Coronary artery (tissue), 2 donors: Measurements from ENCODE around the gene NACAD.
A peak's percentile ranks its signal among the peaks of the same experiment; 100 is the strongest.
"Not testable (repeated sequence)": the region's sequence is repeated elsewhere in the genome, so short reads cannot be mapped to it uniquely, and the experiment has no call there.

Experiments used
- DNase-seq: peaks from one replicate; pipeline ENCODE4 v3.0.0-alpha.2; 2017; ENCODE audit warnings: low spot score
- H3K27ac ChIP-seq, 2 donors: fragments of 200-600 bp; sonication (generic); one replicate each; pipeline ENCODE4 v1.5.1; 2016 to 2019
- H3K4me3 ChIP-seq: fragments of 200-600 bp; sonication (generic); 2 replicates; pipeline ENCODE4 v1.5.1; 2016; ENCODE audit warnings: mild to moderate bottlenecking, moderate library complexity
- TF ChIP-seq, protein P1 (sequence below): fragments of 200-600 bp; sonication (generic); IDR thresholded peaks from one replicate; pipeline ENCODE4 v1.5.1; 2019; ENCODE audit warnings: antibody characterized with exemption

NACAD gene

DNA sequence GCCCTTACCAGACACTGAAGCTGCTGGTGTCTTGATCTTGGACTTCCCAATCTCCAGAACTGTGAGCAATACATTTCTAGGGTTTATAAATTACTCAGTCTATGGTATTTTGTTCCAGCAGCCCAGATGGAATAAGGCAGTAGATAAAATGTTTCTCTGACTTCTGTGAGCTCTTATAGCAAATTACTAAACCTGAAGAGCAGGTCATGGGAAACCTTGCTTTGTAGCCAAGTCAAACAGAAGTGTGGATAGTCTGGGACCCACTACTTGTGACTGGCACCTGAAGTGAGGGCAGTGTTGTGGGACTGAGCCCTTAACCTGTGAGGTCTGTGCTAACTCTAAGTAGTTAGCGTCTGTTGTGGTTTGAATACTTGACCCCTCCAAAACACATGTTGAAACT lies 27.3 kb upstream of the NACAD start:
- Histone ChIP-seq H3K4me3 (no peak overlapping the region), H3K27ac (no peak overlapping the region)
- no peak for DNase-seq
- TF ChIP-seq, protein P1, sequence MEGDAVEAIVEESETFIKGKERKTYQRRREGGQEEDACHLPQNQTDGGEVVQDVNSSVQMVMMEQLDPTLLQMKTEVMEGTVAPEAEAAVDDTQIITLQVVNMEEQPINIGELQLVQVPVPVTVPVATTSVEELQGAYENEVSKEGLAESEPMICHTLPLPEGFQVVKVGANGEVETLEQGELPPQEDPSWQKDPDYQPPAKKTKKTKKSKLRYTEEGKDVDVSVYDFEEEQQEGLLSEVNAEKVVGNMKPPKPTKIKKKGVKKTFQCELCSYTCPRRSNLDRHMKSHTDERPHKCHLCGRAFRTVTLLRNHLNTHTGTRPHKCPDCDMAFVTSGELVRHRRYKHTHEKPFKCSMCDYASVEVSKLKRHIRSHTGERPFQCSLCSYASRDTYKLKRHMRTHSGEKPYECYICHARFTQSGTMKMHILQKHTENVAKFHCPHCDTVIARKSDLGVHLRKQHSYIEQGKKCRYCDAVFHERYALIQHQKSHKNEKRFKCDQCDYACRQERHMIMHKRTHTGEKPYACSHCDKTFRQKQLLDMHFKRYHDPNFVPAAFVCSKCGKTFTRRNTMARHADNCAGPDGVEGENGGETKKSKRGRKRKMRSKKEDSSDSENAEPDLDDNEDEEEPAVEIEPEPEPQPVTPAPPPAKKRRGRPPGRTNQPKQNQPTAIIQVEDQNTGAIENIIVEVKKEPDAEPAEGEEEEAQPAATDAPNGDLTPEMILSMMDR: no peak

DNA sequence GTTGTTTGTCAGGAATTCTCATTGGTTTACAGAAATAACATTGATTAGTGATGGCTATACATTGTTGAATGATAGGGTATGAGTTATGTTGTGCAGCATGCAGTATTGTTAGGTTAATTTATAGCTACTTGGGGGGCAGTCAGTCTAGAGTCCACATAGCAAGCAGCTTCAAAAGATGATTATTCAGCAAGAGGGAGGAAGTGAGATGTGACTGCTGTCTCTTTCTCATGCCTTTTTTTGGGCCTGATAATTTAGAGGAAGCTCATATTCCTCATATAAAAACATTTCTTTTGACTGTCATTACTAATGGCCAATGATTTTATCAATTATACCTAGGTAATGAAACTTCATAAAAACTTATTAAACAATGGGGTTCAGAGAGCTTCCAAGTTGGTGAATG lies 26.2 kb upstream of the NACAD start:
- DNase-seq: no peak
- Histone ChIP-seq H3K4me3 (no peak overlapping the region), H3K27ac (no peak overlapping the region)
- TF ChIP-seq, protein P1: no peak

DNA sequence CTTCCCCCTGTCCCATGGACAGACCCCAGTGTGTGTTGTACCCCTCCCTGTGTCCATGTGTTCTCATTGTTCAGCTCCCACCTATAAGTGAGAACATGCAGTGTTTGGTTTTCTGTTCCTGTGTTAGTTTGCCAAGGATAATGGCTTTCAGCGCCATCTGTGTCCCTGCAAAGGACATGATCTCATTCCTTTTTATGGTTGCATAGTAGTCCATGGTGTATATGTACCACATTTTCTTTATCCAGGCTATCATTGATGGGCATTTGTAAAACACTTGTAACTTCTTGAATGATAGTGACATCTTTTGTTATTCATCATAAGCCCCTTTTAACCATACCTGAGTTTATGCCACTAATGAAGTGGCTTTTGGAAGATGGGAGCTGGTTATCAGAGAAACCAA lies 25.5 kb upstream of the NACAD start:
- not testable (repeated sequence) for H3K4me3 ChIP-seq, H3K27ac ChIP-seq, DNase-seq

DNA sequence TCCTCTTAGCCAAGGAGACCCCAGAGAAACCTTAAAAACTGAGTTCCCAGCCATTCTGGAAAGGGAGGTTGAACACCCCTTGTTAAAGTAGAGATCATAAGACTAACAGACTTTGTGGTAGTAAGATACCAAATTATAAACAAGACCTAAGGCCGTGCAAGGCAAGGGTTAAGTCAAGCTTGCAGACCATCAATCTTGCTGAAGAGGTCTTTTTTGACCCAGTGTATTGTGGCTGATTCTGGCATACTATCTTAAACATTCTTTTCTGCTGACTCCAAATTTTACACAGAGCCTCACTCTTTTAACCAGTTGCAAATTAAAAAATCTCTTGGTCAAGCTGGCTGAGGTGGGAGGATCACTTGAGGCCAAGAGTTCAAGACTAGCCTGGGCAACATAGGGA lies 23.9 kb upstream of the NACAD start:
- Histone ChIP-seq H3K4me3 (no peak overlapping the region), H3K27ac (no peak overlapping the region)
- TF ChIP-seq, protein P1: no peak
- no peak for DNase-seq

DNA sequence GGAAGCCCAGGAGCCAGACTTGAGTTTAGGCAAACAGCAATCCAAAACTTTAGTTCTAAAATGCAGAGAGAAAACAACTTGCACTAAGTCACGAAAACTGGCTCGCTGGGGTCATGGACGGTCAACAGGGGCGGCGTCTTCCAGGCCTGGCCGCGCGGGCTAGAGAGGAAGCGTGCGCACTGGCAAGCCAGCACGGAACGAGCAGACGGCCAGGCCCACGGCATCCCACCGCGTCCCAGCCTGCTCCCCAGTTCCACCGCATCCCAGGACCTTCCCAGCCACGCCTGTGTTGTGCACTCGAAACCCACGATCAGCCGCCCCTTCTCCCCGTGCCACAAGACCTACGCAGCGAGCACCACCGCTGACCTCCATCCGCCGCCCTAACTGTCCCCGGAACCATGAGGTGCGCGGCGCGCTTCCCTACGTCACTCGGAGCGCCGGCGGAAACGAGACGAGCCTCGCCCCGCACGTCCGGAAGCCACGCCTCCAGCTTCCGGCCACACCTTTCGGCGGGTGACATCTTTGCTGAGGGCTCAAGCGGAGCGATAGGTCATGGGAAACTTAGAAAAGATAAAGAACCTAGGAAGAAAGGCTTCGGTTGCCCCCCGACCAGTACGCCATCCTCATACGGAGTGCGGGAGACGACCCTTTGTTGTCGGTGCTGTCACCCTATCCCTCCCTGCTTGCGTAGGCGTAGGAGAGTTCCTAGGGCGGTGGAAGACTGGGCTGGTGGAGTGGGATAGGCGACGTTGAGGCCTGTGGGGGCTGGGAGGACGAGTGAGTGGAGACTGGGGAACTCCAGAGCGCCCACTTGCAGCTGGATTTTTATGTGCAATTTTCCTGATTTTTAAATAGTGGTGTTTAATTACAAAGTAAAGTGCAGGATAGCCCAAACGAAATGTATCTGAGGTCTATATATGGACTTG lies 22.8 kb upstream of the NACAD start, which contains the start of gene TBRG4:
Gene TBRG4 (minus strand): TSS at position 400 of the 926 bp plus-strand sequence. CDS start 2,460 bp downstream, outside the sequence.
- TF ChIP-seq, protein P1: no peak
- peak within 1 kb of the TSS; percentile 89 for H3K4me3 ChIP-seq
- H3K27ac ChIP-seq: peak within 1 kb of the TSS; percentile 87 to 90
- DNase-seq: peak; percentile 95

DNA sequence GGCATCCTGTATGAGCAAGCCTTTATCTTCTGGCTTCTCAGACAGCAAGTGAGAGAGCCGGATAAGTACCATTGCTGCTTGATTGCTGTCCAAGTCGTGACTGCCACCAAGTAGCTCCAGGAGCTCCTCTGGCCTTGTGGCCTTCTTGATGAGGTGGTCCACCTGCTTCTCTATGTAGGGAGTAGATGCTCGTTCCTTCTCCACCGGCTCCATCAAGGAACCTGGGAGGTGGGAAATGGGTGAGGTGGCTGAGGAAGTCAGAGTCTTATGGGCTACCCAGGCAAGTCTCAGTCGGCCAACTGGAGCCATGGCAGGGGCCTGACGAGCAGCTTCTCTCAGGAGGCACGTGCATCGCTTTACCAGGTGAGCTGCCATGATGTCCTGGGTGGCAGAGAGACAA lies 20.1 kb upstream of the NACAD start:
- Histone ChIP-seq H3K27ac (no peak overlapping the region), H3K4me3 (no peak overlapping the region)
- TF ChIP-seq, protein P1: no peak
- DNase-seq: peak; percentile 64

DNA sequence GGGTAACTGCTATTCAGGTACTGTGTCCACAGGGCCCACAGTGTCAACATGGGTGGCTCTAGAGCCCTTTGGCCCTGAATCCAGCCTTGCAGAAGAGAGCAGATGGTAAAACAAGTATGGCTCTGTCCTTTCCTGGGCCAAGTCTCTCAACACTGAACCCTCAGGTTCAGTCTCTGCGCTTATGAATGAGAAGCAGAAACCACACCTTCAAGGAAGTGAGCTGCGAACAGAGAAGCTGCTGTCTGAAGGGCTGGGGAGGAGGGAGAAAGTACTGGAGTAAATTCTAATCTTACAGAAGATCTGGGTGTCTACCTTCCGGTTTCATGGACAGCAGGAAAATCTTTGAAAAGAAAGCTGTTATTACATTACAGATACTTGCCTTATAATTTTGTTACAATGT lies 18.6 kb upstream of the NACAD start:
- DNase-seq: no peak
- TF ChIP-seq, protein P1: no peak
- no peak overlapping the region for H3K27ac ChIP-seq
- no peak overlapping the region for H3K4me3 ChIP-seq
